ENCODE data around the gene GLYATL3.

Gene GLYATL3

DNA sequence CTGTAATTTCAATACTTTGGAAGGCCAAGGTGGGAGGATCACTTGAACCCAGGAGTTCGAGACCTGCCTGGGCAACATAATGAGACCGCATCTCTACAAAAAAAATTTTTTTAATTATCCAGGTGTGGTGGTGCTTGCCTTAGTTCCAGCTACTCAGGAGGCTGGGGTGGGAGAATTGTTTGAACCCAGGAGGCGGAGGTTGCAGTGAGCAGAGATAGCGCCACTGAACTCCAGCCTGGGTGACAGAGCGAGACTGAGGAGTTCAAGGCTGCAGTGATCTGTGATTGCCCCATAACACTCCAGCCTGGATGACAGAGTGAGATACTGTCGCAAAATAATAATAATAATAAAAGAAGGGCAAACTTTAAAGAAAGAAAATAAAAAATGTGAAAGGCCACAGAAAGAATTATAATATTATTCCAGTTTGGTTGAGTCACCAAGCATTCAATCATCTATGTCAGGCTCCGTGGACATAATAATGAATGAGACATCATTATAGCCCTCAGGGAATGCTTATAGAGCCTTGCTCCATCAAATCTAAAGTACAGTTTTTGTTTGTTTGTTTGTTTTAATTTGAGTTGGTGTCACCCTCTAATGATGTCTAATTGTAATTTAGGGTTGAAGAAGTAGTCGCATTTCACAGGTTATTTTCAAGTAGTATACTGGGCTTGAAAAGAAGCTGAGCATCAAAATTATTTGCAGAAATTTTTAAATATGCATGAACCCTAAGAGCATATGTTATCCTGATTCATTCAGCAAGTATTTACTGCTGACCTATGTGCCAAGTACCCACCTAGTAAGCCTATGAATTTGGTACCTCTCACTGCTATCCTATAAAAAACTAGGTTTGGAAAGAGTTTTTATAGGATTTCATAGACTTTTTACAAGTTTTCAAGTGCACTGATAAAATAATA lies 15.1 kb downstream of the GLYATL3 start:
- DNase-seq (ENCODE audit: low spot score) = no peak

DNA sequence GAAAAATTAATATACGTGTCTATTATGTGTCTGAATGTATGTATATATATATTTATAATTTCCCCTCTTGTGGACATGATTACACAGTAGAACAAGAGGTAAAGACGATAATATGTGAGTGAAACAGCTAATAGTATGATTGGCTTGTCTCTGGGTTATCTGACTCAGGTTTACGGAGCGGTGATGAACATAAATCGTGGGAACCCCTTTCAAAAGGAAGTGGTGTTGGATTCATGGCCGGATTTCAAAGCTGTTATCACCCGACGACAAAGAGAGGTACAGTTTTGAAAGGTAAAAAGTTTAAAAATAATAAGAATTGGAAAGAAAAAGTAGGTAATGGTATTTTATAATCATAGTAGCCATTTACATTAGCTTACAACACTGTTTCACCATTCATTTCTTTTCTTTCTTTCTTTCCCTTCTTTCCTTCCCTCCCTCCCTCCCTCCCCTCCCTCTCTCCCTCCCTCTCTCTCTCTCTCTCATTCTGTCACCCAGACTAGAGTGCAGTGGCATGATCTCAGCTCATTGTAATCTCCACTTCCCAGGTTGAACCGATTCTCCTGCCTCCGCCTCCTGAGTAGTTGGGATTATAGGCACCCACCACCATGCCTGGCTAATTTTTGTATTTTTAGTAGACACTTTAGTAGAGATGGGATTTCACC lies 15.9 kb downstream of the GLYATL3 start:
- no peak for DNase-seq (ENCODE audit: low spot score)

DNA sequence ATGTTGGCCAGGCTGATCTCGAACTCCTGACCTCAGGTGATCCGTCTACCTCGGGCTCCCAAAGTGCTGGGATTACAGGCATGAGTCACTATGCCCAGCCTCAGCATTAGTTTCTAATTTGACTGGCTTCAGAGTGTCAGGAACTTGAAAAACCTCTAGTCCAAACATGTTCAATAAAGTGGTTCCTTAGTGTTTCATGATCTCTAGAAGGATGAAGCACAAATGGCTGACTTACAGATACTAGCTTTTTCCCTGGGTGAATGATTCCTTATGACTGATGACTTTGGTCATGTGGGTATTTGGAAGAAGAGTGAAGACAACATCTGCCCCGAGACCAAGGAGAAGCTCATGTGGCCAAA lies 16.4 kb downstream of the GLYATL3 start:
- DNase-seq (ENCODE audit: low spot score) = no peak

DNA sequence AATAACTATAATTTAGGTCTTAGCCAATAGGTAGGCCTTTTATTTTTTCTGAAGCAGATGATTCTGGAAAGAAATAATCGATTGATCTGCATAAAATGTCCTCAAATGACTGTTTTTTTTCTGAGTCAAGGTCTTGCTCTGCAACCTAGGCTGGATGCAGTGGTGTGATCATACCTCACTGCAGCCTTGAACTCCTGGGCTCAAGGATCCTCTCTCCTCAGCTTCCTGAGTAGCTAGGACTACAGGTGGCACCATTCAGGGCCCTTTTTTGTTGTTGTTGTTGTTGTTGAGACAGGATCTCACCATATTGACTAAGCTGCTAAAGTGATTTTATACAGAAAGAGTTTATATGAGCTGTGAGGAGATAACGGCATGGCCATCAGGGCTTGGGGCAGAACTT lies 18.2 kb downstream of the GLYATL3 start:
- DNase-seq (ENCODE audit: low spot score) = no peak

DNA sequence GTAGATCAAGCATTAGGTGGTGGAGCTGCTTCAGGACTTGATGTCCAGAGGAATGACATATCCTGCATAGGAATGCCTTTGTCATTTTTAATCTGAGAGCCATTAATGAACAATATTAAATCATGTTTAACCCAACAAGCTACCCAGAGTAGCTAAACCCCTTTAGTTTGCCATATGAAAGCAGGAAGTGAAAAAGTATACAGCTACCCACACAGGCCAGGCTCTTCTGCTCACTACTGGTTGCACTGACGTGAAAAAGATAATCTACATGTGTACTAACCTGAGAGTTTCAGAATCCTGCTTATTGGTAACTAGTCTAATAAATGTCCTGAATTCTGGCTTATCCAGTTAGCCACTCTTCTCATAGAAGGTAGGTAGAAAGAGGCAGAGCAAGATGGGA lies 19.9 kb downstream of the GLYATL3 start:
- no peak for DNase-seq (ENCODE audit: low spot score)

DNA sequence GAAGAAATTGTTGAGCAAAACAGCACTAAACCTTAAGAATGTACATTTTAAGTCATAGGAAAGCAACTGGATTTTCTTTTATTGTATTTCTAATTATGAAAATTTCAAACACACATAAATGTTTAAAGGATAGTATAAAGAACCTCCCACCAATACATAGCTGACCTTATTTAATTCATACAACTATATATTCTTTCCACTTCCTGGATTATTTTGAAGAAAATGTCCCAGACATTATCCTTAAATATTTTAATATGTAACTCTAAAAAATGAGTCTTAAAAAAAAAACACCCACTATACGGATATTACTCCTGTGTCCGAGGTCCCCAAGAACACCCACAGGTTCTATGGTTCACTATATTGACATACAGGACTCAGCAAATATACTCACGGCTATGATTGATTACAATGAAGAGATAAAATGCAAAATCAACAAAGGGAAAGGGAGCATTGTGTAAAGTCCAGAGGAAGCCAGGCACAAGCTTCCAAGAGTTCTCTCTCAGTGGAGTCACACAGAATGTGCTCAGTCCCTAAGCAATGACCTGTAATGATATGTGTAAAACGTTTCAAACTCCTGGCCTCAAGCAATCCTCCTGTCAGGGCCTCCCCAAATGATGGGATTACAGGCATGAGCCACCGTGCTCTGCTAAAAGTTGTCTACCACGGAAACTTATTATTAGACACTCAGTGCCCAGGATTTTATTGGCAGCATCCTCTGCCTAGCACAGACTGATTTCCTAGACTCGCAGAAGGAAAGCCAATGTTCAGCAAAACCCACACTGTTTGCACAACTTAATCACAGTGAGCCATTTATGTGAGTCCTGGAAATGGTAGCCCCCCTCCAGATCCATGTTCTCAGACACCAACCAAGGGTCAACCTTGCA lies 23.2 kb downstream of the GLYATL3 start:
- no peak for DNase-seq (ENCODE audit: low spot score)

DNA sequence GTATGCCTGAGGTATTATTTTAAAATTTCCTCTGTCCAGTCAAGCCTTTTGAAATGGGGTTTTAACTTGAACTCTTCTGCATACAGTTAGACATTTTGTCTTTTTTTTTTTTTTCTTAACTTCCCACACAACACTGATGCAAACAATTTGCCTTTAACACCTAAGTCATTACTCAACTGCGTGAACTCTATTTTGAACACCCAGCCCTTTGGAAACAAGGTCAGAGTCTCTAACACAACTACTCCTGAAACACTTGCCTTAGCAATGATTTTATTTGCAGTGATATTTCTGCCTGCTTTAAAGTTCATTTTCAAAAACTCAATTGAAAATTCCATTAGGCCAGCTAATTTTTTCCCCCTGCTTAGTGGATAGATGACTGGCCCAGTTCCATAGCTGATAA lies 24.2 kb downstream of the GLYATL3 start:
- DNase-seq (ENCODE audit: low spot score) = no peak

DNA sequence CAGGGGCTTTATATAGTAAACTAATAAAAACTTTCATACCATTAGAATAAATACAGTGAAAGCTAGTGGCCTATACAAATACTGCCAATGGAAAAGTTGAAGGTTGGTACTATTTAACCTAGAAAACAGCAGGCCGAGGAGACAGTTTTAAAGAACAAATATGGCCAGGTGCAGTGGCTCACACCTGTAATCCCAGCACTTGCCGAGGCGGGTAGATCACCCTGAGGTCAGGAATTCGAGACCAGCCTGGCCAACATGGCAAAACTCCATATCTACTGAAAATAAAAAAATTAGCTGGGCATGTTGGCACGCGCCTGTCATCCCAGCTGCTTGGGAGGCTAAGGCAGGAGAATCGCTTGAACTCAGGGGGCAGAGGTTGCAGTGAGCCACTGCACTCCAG lies 24.8 kb downstream of the GLYATL3 start:
- no peak for DNase-seq (ENCODE audit: low spot score)

DNA sequence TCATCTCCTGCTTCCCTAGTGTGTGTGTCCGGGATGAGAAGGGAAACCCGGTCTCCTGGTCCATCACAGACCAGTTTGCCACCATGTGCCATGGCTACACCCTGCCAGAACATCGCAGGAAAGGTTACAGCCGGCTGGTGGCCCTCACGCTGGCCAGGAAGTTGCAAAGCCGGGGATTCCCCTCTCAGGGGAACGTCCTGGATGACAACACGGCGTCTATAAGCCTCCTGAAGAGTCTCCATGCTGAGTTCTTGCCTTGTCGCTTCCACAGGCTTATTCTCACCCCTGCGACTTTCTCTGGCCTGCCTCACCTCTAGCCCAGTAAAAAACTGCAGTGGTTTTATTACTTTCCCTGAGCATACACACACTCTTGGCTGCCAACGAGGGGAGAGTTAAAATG lies 26.9 kb downstream of the GLYATL3 start:
- no peak for DNase-seq (ENCODE audit: low spot score)

DNA sequence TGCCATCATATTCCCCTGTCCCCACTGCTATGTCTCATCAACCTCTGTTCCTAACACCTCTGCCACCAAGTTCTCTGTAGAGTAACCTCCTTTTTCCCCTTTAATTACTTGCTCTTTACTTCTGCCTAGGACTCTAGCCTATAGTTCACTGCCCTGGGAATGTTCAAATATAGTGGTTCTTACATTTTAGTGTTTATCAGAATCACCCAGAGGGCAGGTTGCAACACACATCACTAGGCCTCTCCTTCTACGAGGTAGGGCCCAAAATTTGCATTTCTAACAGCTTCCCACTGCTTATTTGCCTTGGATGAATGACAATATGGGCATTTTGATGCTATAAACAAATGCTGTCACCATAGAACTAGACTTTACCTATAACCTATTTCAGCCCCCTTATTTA lies 27.6 kb downstream of the GLYATL3 start:
- DNase-seq (ENCODE audit: low spot score) = no peak

DNA sequence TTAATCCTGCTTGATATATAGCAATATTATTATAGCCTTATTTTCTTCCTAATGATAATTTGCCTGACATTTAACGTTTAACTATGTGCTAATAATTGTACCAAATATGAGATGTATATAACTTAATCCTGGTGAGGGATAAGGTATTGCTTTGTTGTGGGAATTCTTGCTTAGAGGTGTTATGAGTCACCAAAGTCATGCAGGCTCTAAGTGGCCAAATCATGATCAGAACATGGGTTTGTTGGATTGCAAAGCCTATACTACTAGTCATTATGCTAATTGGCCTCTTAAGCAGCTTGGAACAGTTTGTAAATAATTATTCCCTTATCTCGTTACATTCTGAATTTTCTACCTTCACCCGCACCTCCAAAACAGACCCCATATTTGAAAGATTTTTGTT lies 28.8 kb downstream of the GLYATL3 start:
- DNase-seq (ENCODE audit: low spot score) = no peak

DNA sequence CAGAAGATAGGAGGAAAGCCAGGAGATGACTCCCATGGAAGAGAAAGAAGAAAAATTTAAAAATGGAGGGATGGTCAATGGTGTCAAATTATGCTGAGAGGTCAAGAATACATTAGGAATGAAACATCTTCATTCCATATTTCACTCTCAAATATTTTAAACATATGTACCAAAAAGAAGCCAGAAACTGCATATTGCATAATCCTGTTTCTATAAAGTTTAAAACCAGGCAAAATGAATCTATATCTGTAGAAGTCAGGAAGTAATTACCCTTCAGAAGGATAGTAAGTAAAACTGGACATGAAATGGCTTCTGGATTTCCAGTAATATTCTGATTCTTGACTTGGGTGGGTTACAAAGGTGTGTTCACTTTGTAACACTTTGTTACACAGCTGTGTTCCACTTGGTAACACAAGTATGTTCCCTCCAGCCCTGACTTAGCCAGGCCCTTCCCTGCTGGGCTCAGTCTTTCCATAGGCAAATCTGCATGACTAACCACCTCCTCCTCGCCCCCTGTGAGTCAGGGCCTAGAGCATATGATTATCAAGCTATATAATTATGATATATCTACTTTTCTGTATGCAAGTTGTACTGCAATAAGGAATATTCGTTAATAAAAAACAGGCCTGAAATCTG lies 30.5 kb downstream of the GLYATL3 start:
- no peak for DNase-seq (ENCODE audit: low spot score)

DNA sequence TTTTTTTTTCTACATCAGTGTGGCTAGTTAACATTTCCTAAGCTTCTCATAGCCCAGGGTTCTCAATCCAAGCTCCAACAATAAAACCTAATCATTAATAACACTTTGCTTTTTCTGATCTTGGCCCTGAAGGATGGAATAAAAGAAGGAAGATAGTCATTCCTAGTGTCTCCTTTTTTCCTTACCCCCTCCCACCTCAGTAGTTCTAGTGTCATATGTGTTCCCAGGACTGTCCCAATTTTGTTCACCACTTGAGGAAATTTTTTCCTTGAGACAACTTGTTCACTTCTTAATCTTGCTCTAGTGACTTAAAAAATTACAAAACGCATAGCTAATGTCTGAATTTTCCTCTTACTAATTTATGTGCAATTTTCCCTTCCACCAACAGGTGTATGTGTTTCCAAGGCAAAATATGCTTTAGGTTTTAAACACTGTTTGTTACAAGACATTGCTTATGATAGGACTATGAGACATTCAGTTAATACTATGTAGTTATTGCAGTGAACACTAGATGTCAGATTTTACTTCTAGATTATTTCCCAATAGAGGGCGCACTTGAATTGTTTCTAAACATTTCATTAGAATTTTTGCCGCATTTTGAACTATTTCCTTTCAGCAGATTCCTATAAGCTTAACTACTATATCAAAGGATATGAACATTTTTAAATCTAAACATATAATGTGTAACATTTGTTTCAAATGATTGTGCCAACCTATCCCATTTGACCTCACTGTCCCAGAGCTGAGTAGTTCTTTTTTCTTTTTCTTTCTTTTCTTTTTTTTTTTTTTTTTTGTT lies 32.2 kb downstream of the GLYATL3 start:
- peak; percentile 69 for DNase-seq (ENCODE audit: low spot score)

DNA sequence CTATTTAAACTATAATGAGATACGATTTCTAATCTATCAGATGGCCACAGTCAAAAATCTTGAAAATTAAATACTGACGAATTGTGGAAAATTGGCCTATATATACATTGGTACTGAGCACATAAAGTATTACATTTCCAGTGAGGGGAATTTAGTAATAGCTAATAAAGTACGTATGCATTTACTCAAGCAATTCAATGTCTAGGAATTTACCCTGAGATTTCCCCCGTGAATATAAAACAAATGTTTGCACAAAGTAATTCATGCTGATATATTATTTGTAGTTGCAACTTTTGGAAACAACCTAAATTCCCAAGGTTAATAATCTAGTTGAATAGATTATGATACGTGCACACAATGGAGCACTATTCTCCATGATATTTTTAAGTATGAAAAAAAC lies 36.1 kb downstream of the GLYATL3 start:
- no peak for DNase-seq (ENCODE audit: low spot score)

DNA sequence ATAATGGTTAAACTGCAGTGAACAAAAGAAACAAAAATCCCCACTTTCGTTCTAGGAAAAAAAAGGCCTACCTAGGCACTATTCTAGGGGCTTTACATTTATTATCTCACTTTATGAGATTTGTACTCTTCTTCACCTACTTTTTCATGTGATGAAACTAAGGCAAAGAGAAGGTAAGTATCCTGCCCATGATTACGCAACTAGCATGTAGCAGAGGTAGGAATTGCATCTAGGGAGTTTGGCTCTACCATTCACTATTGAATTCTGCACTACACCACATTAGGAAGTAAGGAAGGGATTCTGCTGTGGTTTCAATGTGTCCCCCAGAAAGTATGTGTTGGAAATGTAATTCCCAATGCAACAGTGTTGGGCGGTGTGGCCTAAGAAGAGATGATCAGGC lies 39.4 kb downstream of the GLYATL3 start:
- no peak for DNase-seq (ENCODE audit: low spot score)

DNA sequence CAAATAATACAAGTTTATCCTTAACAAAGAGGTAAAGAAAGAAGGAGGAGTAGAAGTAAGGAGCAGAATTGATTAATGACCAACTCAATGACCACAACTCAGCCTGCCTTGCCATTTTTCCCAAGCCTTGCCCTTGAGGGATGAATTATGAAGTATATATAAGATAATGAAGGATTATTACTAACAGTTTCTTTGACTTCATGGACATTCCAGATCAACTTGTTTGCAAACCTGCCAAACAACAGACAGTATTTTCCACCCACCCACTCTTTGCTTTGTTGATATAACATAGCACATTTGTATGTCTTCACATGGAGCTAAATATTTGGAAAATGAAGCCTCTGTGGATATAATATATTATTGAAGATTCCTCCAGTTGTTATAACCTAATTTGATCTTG lies 40.9 kb downstream of the GLYATL3 start:
- DNase-seq (ENCODE audit: low spot score) = no peak

DNA sequence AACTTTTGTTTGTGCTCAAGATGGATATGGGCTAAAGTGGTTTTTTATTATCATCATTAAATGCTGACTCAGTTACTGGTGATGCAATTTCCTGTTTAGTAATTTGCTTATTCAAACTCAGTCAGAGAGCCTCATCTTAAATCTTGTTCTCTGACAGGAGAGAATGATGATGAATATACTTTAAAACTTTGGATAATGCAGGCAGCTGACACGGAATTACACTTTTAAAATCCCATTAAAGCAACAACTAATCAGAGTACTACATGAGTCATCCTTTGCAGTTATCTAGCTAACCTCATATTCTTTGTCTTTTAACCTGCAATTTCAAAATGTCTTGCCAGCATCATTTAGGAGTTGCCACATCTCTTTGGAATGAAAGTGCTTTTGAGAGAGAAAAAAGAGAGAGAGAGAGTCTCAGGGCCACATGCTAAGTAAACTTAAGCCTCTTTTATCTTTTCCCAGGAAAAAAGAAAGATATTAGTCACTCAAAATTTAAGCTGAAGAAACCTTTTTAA lies 41.5 kb downstream of the GLYATL3 start:
- no peak for DNase-seq (ENCODE audit: low spot score)

DNA sequence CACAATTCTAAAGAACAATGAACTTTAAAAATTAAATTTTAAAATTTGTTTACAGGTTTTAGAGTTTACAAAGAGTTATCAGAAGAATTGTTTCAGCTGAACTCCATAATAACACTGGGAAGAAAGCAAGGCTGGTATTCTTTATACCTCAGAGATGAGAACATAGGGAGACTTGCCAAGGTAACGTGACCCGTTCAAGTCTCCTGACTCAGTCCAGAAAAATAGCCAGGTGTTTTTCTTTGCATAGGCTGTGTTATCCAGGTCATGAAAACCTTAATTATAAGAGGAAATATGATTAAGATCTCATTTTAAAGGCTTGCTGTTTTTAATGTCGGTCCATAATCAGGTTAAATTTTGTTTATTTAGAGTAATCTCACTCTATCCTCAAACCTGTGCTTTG lies 42.2 kb downstream of the GLYATL3 start:
- DNase-seq (ENCODE audit: low spot score) = no peak

DNA sequence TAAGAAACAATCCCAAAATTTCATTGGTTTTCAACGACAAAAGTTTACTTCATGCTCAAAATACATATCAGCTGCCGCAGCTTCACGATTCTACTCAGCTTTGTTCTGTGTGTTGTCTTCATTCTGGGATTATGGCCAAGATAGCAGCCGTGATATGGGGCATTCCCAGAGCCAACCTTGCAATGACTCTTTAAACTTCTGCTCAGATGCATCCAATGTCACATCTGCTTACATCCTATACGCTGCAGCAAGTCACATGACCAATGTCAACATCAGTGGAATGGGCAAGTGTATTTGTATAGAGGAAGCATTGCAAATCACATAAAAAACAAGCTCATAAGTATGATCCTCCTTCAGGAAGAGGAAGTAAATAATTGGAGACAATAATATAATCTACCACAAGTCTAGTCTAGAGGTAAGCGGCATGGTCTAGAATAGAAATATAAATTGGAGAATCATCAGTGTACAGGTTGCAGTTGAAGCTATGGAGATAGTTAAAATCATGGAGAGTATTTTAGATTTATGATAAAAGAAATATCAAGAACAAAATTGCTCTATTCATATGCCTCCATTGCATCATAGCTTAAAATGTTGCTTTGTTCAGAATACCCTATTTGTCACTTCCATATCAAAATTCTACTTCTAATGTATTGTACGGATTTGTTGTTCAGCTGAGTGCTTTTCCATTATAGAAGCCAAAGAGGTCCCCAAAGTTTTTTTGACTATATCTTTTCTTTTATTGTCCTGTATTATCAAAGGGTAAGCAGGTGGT lies 43.5 kb downstream of the GLYATL3 start:
- no peak for DNase-seq (ENCODE audit: low spot score)

DNA sequence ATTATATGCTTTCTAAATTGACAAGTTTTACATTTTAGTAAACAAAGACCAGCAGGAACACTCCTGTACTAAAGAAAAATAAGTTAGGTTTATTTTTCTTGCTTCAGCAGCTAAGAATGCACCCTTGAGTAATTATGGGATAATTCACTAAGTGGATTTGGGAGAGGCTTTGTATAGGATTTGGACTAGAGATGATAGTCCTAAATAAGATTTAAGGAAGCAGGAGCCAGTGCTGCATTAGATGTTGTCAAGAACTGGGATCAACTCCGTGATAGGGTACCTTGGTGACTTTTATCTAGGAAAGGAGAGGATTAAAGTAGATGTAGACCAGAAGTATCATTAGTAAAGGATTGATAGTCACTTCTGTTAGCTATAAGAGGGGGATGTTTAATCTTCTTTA lies 46.6 kb downstream of the GLYATL3 start:
- no peak for DNase-seq (ENCODE audit: low spot score)
